AG09309 (cell line): Measurements from ENCODE around the gene FGF12.

Source experiments
- DNase-seq: peaks from one replicate; pipeline ENCODE4 v3.0.0-alpha.2; 2010; ENCODE audit warnings: low read depth
- H3K4me3 ChIP-seq: 2 replicates; pipeline ENCODE4 v1.5.1; 2011; ENCODE audit warnings: mild to moderate bottlenecking, low read depth, low read length, moderate library complexity; ENCODE audit not compliant: control insufficient read depth
- CTCF ChIP-seq: IDR thresholded peaks from 2 replicates; pipeline ENCODE4 v1.5.1; 2011; ENCODE audit warnings: mild to moderate bottlenecking, low read depth, low read length, inconsistent platforms; ENCODE audit not compliant: insufficient read depth, control insufficient read depth; ENCODE audit errors: missing control alignments

FGF12 gene

GRCh38 chr3:192467230-192468140 is 259.9 kb downstream of the FGF12 start:
- DNase-seq: no peak
- H3K4me3 ChIP-seq: no peak overlapping the region
- TF ChIP-seq CTCF: peak; percentile 90

GRCh38 chr3:192449036-192449435 is 278.3 kb downstream of the FGF12 start:
- no peak overlapping the region for H3K4me3 ChIP-seq
- TF ChIP-seq CTCF: no peak
- DNase-seq: no peak

- no peak for TF ChIP-seq CTCF
- no peak overlapping the region for H3K4me3 ChIP-seq
- DNase-seq: no peak
Observed at GRCh38 chr3:192445770-192446644, 281.3 kb downstream of the FGF12 start.

GRCh38 chr3:192444791-192445106 is 282.6 kb downstream of the FGF12 start:
- no peak for DNase-seq
- TF ChIP-seq CTCF: no peak
- no peak overlapping the region for H3K4me3 ChIP-seq

GRCh38 chr3:192444096-192444790 is 283.1 kb downstream of the FGF12 start:
- TF ChIP-seq CTCF: peak; percentile 98
- H3K4me3 ChIP-seq: no peak overlapping the region
- peak; percentile 17 for DNase-seq

- TF ChIP-seq CTCF: no peak
- H3K4me3 ChIP-seq: no peak overlapping the region
- no peak for DNase-seq
Observed at GRCh38 chr3:192435241-192435640, 292.1 kb downstream of the FGF12 start.
